ENCODE data around the gene S100PBP.

The S100PBP gene

DNA sequence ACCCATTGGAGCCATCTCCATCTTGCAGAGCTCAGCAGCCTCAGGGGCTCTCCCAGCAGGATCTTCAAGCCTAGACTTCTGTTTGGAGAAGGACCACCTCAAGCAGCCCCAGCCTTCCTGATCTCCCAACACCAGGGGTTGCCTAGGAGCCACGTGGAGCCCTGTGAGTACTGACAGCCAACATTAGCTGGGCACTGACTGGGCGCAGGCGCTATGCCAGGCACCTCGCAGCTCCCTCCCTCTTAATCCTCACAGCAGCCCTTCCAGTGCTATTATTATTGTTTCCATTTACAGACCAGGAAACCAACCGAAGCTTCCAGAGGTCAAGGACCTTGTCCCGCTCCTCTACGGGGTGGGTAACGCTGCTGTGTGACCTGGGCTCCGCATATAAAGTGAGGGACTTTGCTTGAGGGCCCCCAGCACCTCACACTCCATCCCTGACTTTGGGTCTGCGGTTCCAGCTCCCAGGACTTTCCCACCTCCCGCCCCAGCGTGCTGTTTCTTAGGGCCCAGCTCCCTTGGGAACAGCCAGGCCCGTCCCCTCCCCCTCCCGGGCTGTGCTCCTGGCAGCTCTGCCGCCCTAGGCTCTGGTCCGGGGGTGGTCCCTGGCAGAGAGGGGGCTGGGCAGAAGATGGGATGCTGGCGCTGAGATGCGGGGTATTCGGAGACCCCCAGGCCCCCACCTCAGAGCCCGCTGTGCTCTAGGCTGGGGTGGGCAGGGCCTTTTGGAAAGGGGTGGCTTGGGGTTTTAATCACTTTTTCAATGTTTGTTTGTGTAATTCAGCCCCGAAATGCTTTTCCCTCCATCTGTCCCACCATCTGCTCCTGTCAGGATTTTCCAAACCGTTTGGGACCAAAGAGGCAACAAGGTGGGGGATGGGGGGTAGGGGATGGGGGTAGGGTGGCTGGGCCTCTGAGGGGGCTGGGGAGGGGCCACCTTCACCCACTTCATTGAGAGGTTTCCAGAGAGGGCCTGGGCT, 64.7 kb downstream of the S100PBP start:
- in situ Hi-C loops (cut with MboI; ENCODE audit: low pct_unique_long_range_greater_than_20kb, low sequenced_read_pairs) = no loop called here
- DNase-seq = no peak

GRCh38 chr1:32883338-32884031, 66.0 kb downstream of the S100PBP start:
- DNase-seq = no peak
- in situ Hi-C loops (cut with MboI; ENCODE audit: low pct_unique_long_range_greater_than_20kb, low sequenced_read_pairs) = no loop called here

DNA sequence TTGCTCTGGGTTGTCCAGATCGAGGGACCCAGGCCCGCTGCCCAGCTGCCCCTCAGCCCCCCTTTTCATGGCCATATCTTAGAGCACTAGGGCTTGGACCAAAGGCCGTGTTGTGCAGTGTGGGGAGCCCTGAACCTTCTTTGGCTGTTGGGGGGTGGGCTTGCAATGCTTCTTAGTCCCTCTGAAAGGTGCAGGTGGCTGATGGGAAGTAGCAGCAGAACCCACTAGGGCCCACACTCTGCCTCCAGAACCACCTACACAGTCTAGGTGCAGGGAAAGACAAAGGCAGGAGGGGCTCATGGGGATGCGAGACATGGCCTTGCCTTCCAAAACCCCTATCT, 66.5 kb downstream of the S100PBP start:
- in situ Hi-C loops (cut with MboI; ENCODE audit: low pct_unique_long_range_greater_than_20kb, low sequenced_read_pairs) = no loop called here
- no peak for DNase-seq

DNA sequence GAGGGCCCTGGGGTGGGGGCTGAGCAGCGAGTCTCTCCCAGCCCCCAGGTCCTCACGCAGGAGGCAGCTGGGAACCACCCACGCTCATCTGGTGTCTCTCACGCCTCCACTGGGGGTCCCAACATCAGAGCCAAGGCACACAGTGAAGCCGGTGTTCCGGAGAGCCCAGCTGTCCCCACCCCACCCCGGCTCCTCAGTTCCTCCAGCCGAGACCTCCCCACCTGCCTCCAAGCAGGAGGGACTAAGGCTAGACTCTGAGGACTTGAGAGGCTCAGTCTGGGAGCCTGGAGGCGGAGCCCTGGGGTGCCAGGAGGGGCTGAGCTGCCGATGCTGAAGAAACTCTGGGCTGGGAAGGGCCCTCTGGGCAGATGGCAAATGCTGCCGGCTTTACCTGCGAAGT, 67.3 kb downstream of the S100PBP start:
- DNase-seq = no peak
- in situ Hi-C loops (cut with MboI; ENCODE audit: low pct_unique_long_range_greater_than_20kb, low sequenced_read_pairs) = no loop called here

GRCh38 chr1:32885676-32886003, 68.2 kb downstream of the S100PBP start:
- DNase-seq = no peak
- in situ Hi-C loops (cut with MboI; ENCODE audit: low pct_unique_long_range_greater_than_20kb, low sequenced_read_pairs) = no loop called here

DNA sequence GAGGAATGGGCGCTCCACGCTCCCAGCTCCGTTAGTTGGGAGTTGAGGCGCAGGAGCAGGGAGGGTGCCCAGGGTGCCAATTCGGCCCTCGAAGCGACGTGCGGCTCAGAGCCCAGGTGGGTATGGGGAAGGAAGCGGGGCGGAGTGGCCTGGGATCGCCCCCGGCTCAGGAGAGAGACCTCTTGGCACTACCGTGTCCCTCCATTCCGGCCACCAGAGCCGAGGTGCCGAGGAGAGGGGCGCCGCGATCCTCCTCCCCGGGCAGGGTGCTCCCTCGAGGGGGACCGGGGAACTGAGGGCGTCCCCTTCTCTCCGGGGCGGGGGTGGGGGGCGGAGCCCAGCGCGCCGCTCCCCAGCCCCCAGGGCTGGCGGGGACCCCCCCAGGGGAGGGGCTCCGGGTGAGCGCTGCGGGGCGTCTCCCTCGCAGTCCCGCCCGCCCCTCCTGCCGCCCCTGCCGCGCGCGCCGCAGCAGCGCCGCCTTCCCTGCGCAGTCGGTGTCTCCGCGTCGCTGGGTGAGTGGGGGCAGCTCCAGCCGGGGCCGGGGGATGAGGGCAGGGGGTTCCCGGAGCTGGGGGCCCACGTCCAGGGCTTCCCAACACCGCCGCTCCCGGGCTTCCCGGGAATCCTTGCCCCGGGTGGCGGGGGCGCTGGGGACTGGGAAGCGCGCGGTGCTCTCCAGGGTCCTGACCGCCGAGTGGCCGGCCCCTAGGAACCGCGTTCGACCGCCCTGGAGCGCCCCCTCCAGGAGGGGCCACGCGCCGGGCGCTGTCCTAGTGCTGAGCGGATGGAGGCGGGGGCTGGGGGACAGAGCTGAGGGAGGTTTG, 68.8 kb downstream of the S100PBP start, which contains the start of gene HPCA:
TSS of gene HPCA (plus strand) at position 488 of the 824 bp plus-strand sequence. CDS start 2,408 bp downstream, outside the sequence.
- in situ Hi-C loops (cut with MboI; ENCODE audit: low pct_unique_long_range_greater_than_20kb, low sequenced_read_pairs) = no loop called here
- DNase-seq = peak; percentile 74

DNA sequence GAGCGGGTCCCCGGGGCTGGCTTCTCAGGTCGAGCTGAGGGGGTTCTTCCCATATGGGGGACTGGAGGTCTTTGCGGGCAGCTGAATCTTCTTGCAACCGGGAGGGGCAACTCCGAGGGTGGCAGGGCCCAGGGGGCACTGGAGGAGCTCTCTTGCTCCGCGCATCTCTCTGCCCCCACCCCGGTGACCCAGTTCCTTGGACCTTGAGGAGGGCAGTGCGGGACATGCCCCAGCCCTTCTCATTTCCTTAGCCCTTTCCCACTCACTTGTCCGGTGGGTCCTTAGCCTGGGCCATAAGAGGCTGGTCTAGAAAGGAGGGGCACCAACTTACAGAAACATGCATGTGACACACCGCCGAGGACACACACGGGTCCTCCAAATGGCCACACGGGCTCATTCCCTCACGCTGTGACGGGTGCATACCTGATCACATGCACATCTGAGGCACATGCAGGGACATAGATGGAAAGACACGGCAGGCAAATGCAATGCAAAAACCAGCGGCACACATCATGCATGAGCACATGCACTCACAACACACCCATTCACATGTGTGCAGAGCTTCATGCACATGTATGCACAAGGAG, 69.5 kb downstream of the S100PBP start:
- no peak for DNase-seq
- in situ Hi-C loops (cut with MboI; ENCODE audit: low pct_unique_long_range_greater_than_20kb, low sequenced_read_pairs) = no loop called here

DNA sequence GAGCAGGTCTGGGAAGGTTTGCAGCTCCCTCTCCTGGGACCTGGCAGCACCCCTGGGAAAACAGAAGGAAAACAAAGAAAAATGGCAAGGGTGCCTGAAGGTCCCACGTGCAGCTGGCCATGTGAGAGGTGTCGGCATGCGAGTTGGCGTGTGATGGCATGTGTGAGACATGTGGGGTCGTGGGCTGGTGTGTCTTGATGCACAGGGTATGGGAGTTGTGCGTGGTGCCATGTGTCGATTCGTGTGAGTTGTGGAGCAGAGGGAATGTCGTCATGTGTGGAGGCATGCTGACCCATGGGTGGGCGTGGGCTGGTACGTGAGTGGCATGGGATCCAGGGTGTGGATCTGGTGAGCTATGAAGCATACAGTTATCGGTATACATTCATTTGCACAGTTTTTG, 70.2 kb downstream of the S100PBP start:
- in situ Hi-C loops (cut with MboI; ENCODE audit: low pct_unique_long_range_greater_than_20kb, low sequenced_read_pairs) = no loop called here

GRCh38 chr1:32888134-32888533, 70.7 kb downstream of the S100PBP start:
- in situ Hi-C loops (cut with MboI; ENCODE audit: low pct_unique_long_range_greater_than_20kb, low sequenced_read_pairs) = no loop called here
- DNase-seq = no peak

More for the DNA sequence above, 70.2 kb downstream of the S100PBP start:
- DNase-seq = no peak

DNA sequence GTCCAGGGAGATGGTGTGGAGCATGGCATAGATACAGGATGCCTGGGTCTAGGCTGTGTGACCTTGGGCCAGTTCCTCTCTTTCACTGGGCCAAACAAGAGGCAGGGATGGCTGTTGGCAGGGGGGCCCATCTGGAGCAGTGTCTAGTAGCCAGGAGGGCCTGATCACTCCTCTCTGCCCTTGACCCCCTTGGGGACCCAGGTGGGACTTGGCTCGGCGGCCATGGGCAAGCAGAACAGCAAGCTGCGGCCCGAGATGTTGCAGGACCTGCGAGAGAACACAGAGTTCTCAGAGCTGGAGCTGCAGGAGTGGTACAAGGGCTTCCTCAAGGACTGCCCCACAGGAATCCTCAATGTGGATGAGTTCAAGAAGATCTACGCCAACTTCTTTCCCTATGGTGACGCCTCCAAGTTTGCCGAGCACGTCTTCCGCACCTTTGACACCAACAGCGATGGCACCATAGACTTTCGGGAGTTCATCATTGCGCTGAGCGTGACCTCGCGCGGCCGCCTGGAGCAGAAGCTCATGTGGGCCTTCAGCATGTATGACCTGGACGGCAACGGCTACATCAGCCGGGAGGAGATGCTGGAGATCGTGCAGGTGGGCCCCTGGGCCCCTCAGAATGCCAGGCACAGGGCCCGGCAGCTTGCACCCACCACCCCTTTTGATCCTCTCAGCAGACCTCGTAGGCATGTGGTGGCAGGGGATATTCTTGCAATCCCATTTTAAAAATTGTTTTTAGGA, 71.4 kb downstream of the S100PBP start:
- no peak for DNase-seq
- in situ Hi-C loops (cut with MboI; ENCODE audit: low pct_unique_long_range_greater_than_20kb, low sequenced_read_pairs) = no loop called here

GRCh38 chr1:32889731-32890278, 72.4 kb downstream of the S100PBP start:
- in situ Hi-C loops (cut with MboI; ENCODE audit: low pct_unique_long_range_greater_than_20kb, low sequenced_read_pairs) = no loop called here
- no peak for DNase-seq

GRCh38 chr1:32890516-32891240, 73.2 kb downstream of the S100PBP start:
- no peak for DNase-seq
- in situ Hi-C loops (cut with MboI; ENCODE audit: low pct_unique_long_range_greater_than_20kb, low sequenced_read_pairs) = no loop called here

DNA sequence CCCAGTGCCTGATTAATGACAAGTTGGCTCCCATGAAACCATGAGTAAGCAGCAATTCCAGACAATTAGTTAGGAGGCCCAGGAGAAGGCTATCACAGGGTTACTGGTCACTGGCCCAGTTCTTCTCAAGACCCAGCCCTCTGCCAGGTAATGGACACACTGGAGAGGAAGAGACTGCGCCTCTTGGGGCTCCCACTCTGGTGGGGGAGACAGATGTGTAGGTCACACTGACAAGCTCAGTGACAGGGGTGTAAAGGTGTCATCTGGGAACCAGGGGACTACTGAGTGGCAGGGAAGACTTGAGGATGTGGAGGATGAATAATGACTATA, 73.8 kb downstream of the S100PBP start:
- DNase-seq = no peak
- in situ Hi-C loops (cut with MboI; ENCODE audit: low pct_unique_long_range_greater_than_20kb, low sequenced_read_pairs) = no loop called here

- in situ Hi-C loops (cut with MboI; ENCODE audit: low pct_unique_long_range_greater_than_20kb, low sequenced_read_pairs) = no loop called here
Observed at GRCh38 chr1:32891630-32892029, 74.2 kb downstream of the S100PBP start.

GRCh38 chr1:32892368-32893197, 75.1 kb downstream of the S100PBP start:
- peak; percentile 49 for DNase-seq
- in situ Hi-C loops (cut with MboI; ENCODE audit: low pct_unique_long_range_greater_than_20kb, low sequenced_read_pairs) = no loop called here

More at GRCh38 chr1:32891630-32892029, 74.2 kb downstream of the S100PBP start:
- no peak for DNase-seq

GRCh38 chr1:32893198-32894018, 76.0 kb downstream of the S100PBP start:
- in situ Hi-C loops (cut with MboI; ENCODE audit: low pct_unique_long_range_greater_than_20kb, low sequenced_read_pairs) = no loop called here
- no peak for DNase-seq
